DMS53 (cell line): ENCODE measurements around the gene GRK5.

ENCODE experiments used
- DNase-seq: peaks from one replicate; lab custom pipeline; 2025; lab: John Stamatoyannopoulos, UW

The GRK5 gene

DNA sequence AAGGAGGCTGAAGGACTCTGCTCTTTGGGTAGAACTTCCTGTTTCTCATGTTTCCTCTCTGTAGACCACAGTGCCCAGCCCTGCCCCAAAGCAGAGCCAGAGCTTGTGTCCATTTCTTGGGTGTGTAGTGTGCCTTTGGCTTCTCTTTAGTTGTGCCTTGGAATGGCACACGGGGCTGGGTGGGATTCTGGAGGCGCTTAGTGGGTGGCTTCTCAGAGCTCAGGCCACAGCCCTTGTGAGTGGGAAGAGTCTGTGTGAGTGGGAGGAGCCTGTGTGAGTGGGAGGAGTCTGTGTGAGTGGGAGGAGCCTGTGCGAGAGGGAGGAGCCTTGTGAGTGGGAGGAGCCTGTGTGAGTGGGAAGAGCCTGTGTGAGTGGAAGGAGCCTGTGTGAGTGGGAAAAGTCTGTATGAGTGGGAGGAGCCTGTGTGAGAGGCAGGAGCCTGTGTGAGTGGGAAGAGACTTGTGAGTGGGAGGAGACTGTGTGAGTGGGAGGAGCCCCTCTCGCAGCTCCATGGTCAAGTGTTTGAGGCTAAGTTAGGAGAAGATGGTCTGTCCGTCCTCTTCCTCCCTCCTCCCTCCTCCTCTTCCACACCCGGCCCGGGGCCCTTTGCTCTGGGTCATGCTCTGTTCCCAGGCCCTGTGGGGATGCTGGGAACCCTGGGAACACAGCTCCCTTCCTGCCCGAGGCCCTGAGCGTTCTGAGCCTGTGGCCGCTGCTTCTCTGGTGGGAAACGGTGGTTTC lies 153.0 kb downstream of the GRK5 start:
- DNase-seq, result peak; percentile 17

DNA sequence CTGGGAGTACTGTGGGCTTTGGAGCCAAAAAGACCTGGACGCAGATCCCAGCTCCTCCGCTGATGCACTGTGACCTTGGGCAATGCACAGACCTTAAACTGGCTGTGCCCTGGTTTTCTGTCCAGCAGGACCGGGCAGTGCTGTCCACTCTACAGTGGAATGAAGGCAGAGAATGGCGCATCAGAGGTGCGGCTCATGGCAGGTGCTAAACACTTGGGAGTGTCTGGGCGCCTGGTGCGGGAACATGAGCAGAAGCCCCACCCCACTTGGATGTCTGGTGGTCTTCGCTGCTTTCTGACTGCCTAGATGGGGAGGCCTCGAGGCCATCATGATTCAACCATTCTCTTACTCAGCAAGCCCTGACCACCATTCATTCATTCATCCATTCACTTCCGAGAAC lies 153.7 kb downstream of the GRK5 start:
- no peak for DNase-seq

DNA sequence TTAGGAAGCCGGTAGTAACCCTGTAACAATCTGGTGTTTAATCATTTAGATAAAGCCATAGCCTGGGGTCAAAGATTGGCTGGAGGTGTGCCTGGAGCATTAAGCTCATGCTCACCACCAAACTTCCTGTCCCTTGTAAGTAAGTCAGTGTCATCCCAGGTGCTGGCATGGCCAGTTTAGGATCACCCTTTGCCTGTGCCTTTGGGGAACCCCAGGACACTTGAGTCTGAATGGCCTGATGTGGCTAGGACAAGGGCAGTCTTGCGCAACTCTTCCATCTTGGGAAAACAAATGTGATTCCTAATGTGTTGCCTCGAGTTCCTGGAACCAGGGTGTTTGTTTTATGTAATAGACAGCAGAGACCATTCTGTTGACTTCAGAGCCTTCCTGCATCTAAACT lies 154.8 kb downstream of the GRK5 start:
- no peak for DNase-seq

DNA sequence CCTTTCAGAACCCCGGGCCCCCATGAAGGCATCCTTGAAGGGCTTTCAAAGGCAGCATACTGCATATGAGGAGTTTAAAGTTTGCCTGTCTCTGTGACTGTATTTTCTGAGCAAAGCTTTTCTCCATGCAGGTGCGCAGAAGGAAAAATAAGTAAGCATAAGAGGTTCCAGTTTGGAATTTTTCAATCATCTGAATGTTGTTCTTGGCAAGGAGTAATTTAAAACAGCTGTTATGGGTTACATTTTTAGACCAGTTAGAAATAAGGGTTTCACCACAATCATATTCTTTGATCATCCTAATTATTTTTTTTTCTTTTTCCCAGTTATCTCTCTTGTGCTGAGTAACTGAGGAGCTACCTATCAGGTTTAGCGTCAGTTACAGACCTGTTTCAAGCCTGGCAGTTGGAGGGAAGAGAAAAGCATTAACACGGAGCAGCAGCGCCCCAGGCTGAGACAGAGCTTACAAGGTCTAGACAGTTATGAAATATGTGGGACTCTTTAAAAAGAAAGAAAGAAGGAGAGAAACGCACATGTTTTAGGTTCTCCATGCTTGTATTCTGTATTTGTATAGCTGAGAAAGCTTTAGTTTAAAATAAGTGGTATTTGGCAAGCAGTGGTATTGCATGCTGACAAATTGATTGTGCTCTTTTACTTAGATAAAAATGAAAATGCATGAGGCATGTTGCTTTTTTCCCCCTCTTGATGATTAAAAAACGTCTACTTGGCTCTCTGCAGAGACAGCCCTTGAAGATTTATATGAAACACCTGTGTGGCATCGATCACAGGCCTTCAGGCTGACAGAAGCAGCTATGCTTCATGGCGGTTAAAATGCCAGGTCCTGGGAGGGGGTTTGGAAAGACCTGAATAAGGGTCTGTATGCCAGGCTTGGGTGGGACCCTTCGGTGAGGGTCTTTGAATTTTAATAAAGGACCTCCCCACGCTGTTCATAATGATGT lies 157.6 kb downstream of the GRK5 start:
- no peak for DNase-seq

DNA sequence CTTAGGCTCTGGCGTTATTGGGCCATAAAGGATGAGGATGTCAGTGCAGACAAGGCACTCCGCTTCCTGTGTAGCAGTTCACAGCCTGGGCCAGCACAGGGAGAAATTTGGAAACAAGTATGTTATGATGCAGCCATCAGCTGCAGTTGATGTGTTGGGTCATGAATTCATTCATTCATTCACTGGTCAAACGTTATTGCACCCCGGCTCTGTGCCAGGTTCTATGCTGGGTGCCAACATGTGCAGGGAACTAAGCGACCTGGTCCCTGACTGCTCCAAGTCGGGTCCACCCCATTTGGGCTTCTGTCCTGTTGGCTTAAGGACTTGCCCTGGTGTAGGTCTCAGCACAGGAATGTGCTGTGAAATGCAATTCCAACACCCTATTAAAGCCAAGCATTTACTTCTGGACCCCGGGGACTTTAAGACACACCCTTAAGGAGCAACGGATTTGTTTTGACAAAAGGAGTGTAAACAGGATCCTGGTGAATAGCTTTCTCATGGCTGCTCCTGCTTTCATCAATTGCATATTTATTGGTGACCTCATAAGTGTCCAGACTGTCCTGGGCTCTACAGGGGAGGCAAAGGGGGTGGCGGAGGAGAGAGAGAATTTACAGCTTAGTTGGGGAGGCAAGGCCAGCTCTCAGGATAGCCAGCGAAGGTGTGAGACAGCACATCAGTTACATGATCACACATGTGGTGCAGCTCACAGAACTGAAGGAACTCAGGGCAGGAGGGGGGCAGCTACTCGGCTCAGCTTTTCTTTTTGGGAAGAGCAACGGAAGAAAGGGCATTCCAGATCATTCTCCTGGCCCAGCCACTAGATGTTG lies 158.6 kb downstream of the GRK5 start:
- no peak for DNase-seq

DNA sequence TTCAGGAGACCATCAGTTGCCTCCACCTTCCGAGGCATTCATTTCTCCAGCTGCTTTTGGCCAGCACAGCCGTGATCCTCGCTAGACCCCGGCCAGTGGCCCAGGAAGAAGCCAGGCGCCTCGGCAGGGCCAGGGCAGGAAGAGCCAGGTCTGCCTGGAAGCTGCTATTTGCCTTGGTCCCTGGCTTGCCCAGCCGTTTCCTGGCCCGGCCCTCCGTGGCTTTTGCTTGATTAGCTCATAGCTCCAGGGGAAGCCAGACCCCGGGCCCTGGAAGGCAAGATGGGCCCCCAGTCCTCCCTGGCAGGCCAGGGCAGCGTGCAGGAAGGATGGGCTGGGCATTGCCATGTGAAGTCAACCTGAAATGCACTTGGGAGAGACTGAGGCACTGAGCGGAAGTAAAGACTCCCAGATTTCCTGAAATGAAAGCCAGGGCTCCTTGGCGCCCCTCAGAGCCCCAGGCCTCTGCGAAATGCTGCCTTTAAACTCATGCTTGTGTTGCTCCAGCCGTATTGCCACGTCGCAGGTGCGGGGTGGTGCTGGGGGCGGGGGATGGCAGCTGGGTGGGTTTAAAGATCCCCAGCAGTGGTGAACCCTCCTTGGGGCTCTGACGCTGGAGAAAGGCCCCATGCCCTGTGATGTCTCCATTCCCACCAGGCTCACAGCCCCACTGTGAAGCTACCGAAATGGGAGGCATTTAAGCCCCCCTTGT lies 160.6 kb downstream of the GRK5 start:
- no peak for DNase-seq

DNA sequence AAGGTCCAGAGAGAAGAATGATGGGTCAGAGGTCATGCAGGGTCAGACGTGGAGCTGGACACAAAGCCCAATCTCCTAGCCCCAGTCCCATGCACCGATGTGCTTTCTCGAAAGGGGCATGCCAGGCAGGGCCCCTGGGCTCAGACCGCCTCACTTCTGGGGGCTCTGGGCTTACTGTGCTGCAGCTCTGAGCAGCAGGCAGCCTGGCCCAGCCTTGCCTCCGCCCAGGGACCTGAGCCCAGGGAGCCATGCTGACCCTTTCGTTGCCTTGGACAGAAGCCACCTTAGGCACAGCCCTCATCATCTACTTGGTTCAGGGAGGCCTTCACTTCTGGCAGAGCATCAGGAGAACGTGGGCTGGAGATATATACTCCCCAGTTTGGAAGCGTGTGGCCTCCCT lies 161.2 kb downstream of the GRK5 start:
- DNase-seq, result no peak

DNA sequence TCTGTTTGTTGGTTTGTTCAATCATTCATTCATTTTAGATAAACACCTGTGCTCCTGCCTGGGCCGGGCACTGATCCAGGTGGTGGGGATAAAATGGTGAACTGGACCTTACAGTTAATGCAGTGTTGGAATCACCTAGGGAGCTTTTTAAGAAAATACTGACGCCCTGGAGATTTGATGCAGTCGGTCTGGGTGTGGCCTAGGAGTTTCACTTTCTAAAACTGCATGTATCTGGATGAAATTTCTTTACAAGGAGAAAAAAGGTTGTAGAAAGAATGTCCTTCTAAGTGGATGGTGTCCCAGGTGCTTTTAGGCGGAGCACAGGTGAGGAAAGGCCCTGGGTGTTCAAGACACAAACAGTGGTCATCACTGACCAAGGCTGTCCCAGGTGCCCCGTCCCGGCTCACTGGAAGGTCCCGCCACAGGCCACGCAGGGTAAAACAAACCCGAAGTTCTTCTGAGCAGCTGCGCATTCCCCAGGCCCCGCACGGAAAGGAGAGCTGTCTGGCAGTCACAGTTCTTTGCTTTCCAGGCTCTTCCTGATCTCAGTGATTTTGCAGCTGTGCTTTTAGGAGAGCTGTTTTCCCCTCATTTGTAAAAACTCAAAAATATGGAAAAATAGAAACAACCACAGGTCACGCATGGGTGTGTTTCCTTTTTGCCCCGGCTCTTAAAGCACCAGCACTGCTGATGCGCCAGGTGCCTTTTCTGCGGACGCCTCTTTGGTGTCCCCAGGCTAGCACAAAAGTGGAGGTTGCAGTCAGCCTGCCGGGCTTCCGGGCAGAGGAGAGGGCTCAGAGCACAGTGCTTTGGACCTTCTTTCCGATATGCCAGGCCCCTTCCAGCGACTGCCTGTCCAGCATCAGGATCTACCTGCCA lies 161.9 kb downstream of the GRK5 start:
- DNase-seq, result no peak

DNA sequence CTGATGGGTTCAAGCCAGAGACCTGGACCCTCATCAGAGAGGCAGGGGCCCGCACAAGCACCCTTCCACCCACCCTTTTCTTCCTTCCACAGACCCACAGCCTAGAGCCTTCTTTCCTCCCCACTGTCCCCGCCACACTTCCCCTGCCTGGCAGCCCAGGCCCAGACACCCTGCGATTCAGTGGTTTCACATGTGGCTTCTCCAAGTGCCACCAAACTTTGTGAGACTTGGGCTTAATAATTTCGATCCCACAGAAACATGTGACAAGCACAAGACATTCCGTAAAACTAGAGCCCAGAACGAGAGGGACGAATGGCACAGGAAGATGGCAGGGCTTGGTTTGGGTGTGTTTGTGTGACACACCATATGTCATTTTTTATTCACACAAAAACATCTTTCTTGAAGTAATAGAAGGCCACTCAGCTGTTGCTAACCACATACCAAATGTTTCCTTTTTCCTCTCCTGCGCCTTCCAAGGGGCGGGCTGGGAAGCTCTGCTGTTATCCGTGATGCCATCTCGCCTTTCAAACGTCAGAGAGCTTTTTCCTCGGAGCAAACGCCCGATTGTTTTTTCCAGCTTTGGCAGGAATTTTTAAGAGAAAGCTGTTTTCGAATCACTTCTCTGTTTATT lies 162.9 kb downstream of the GRK5 start:
- no peak for DNase-seq

DNA sequence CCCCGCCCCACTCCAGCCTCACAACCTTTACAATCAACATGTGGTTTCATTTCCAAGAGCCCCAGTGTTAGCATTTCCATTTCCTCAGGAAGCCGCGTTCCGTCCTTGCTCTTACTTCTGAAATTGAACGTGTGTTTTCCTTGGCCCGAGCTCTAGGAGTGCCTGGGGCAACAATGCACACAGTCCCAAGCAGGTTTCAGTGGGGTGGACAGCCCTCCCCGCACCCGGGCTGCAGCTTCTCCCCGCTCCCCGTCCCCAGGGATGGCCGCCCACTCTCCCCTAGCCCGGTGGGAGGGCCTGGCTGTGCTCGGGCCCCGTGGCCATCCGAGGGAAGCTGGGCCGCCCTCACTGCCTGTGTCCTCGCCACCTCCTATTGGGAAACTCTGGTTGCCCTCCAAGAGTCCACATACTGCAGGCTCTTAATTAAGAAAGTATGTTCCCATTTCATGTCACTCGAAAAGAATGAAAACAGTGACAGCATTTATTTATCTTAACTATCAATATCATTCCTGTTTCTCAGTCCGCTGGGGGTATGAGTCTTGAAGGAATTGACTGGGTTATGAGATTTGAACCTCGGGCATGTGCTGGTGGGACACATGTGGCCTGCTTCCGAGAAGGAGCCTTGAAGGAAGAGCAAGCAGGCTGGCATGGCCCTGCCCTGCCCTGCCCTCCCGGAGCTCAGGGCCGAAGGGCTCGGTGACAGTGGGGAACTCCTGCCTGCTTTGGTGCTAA lies 163.8 kb downstream of the GRK5 start:
- DNase-seq, result no peak

DNA sequence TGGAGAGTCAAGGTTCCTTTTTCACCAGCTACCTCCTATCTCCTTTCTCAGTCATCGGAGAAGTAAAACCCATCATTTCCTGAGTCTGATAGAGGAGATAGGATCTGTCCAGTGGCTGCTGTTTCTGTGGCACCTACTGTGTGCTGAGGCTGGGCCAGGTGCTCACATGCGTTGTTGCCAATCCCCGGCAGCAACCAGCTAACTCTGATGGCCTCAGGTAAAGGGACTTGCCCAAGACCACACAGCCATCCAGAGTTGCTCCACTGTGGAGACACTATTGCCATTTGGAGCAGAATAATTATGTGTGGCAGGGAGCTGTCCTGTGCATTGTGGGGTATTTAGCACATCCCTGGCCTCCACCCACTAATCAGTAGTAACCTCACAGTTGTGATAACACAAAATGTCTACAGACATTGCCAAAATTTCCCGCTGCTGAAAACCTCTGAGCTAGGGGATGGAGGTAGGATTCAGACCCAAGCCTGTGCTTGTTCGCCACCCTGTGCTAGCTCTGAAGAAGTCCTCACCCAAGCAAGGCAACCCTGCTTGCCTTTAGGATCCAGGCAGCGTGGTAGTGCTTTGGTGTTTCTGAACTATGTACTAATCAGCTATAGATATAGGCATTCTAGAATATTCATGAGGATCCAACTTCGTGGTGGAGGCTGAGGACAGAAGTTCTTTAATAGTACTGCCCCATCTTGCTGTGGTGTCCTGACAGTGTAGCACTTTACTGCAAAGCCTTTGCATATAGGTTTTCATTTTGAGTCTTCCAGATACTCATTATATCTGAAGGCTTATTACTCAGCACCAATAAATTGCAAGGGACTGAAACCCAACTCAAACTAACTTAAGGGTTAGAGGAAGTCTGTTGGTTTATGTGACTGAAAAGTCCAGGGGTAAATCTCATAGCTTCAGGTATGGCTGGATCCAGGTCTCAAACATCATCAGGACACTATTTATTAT lies 164.6 kb downstream of the GRK5 start:
- no peak for DNase-seq

DNA sequence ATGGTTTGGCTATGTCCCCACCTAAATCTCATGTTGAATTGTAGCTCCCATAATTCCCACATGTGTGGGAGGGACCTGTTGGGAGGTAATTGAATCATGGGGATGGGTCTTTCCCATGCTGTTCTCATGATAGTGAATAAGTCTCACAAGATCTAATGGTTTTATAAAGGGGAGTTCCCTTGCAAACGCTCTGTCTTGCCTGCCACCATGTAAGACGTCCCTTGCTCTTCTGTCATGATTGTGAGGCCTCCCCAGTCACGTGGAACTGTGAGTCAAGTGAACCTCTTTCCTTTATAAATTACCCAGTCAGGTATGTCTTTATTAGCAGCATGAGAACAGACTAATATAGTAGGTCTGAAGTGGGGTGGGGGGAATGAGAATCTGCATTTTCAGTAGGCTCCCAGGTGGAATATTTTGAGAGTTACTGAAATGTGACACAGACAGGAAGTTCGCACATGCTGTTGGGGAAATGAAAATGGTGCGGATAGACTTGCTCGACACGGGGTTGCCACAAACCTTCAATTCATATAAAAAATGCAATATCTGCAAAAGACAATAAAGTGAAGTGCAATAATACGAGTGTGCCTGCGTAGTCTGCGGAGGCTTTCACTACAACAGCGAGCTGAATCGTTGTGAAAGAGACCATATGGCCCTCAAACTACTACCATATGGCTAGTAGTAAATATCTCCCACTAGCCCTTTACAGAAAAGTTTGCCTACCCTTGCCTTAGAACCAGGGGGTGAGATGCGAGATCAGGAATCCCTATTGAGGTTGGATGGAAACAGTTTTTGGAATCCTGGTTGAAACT lies 166.1 kb downstream of the GRK5 start:
- DNase-seq, result no peak

DNA sequence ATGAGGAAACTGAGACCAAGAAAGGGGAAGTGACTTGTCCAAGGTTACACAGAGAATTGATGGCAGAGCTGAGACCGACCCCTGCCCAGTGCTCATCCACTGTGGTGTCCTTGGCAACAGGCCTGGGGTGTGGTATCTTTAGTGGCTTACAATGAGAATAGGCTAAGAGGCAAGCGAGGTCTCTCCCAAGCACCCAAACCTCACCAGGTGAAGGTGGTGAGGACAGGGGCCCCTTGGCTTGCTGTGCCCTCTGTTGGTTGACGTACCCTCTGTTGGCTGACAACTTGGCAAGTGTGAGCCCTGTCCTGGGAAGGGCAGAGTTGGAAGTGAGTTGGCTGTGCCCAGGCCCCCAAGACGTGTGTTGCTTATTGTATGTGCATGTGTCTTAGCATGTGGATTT lies 166.9 kb downstream of the GRK5 start:
- no peak for DNase-seq

DNA sequence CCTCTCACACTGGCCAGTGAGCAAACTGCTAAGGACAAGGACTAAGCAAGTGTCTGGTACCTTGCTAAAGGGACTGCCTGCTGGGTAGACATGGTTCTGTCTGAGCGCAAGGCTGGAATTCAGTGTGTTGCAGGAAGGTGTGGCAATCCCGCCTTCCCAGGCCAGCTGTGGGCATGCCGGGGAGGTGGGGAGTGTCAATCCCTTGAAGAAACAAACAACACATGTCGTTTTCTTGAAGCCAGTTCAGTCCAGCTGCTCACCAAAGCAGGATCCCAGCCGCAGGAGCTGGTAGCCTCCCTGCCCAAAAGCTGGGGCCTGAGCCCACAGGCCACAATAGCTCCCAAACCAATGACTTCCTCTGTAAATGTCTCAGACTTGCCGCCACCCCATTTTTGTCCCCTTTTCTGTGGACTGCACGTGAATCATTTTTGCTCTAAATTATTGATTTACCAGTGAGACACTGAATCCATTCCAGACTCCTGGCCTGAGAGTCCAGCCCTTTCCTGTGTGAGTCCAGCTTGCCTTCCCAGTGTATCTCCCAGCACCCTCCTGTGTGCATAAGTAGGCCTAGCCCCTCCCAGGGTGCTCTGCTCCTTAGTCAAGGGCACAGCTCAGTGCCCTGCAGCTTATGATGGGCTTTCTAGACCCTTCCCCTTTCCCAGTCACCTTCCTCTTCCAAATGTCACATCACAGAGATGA lies 168.4 kb downstream of the GRK5 start:
- no peak for DNase-seq

DNA sequence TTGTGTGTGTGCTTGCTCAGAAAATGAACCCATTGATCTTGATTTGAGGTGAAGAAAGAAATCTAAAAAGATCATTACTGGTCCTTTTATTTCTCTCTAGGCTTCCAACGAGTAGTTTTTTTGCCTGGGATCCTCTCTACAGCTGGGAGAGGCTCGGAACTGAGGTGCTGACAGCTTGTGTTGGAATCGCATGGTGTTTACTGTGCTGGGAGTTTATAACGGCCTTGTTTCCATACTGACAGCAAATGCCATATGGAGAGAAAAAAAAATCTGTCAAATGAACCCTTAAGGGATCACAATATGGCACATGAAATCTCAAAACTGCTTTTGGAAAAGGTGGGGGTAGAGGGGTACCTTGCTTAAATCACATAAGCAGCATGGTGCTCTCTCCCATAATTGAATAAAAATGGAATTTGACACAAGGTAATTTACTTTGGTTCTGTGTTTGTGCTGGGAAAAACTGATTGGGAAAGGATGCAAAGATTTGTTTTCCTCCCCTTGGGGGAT lies 170.1 kb downstream of the GRK5 start:
- DNase-seq, result no peak

DNA sequence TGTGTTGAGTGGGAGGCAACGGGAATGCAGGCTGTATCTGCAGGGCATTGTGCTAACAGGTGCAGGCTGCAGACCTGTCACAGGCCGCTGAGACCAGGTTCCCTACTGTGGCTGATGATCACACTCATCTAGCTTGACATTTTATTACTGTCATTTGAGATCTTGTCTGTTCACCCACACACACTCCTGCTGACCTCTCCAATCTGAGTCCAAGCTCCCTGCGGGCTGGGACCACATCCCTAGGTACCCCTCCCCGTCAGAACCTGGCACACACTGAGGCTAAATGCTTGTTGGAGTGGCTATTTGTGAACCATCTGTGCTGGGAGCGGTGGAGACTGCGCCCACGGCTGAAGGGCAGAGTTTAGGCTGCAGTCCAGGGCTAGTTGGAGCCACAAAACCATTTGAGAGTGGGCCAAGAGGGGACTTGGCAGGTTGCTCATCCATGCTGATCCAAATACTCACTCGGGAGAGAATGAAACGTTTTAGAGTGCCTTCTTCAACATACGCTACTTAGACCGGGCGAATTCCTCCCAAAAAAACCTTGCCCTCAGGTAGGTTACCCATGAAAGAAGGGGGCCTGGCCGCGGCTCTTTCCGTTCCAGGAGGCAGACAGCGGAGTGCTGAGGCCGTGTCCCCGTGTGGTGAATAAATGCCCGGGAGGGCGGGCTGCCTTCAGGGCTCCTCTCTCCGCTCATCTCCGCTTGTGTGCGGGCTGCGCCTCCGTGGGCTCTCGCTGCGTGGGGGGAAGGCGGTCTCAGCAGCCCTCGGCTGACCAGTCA lies 170.8 kb downstream of the GRK5 start:
- no peak for DNase-seq
